Neuronal stem cell (in vitro differentiated cells): ENCODE measurements around the gene PRKAR2A.

Source experiments
- DNase-seq: peaks from one replicate; pipeline ENCODE4 v3.0.0-alpha.2; 2013; ENCODE audit warnings: low spot score
- H2AFZ ChIP-seq: one replicate; pipeline ENCODE4 v1.6.1; 2013; ENCODE audit warnings: mild to moderate bottlenecking, low read length, inconsistent platforms
- H2AK5ac ChIP-seq: 2 replicates; pipeline ENCODE4 v1.6.1; 2013; ENCODE audit warnings: low read depth, mild to moderate bottlenecking, inconsistent platforms, low read length, moderate library complexity, mixed read lengths
- H2BK120ac ChIP-seq: 2 replicates; pipeline ENCODE4 v1.6.1; 2013; ENCODE audit warnings: low read depth, mild to moderate bottlenecking, inconsistent platforms, low read length, moderate library complexity, mixed read lengths
- H2BK12ac ChIP-seq: one replicate; pipeline ENCODE4 v1.6.1; 2013; ENCODE audit warnings: low read length, inconsistent platforms
- H2BK15ac ChIP-seq: 2 replicates; pipeline ENCODE4 v1.6.1; 2013; ENCODE audit warnings: mild to moderate bottlenecking, low read length, inconsistent platforms, mixed read lengths
- H2BK5ac ChIP-seq: one replicate; pipeline ENCODE4 v1.6.1; 2013; ENCODE audit warnings: inconsistent platforms, mild to moderate bottlenecking, low read length, moderate library complexity
- H3K14ac ChIP-seq: one replicate; pipeline ENCODE4 v1.6.1; 2013; ENCODE audit warnings: low read length, inconsistent platforms
- H3K18ac ChIP-seq: 2 replicates; pipeline ENCODE4 v1.6.1; 2013; ENCODE audit warnings: low read length, inconsistent platforms
- H3K23ac ChIP-seq: 2 replicates; pipeline ENCODE4 v1.6.1; 2013; ENCODE audit warnings: low read depth, mild to moderate bottlenecking, mixed read lengths, low read length, inconsistent platforms; ENCODE audit not compliant: poor library complexity
- H3K27ac ChIP-seq: replicated peaks from 3 replicates; pipeline ENCODE4 v1.5.1; 2013; ENCODE audit warnings: low read length, inconsistent platforms
- H3K27me3 ChIP-seq, 3 experiments: 2 replicates each; pipeline ENCODE4 v1.6.1; 2013; ENCODE audit warnings: low read length in 3 of 3, mild to moderate bottlenecking in 2 of 3, inconsistent platforms in 1 of 3, low read depth in 1 of 3, mixed read lengths in 1 of 3, moderate library complexity in 1 of 3; ENCODE audit not compliant: control insufficient read depth in 3 of 3, insufficient read depth in 3 of 3
- H3K36me3 ChIP-seq, 2 donors: replicated peaks in 1 of 2; 2 replicates each; pipeline ENCODE4 v1.6.1; 2013; ENCODE audit warnings: low read length in 2 of 2; ENCODE audit not compliant: control insufficient read depth in 2 of 2, insufficient read depth in 2 of 2
- H3K4ac ChIP-seq: 2 replicates; pipeline ENCODE4 v1.6.1; 2013; ENCODE audit warnings: inconsistent platforms, mild to moderate bottlenecking, low read length, moderate library complexity
- H3K4me1 ChIP-seq, 2 donors: 1 replicate in 1 of 2; 2 replicates in 1 of 2; pipeline ENCODE4 v1.6.1; 2013; ENCODE audit warnings: low read length in 2 of 2, low read depth in 1 of 2; ENCODE audit not compliant: control insufficient read depth in 2 of 2, insufficient read depth in 1 of 2
- H3K4me2 ChIP-seq: one replicate; pipeline ENCODE4 v1.6.1; 2013; ENCODE audit warnings: mild to moderate bottlenecking, low read length, inconsistent platforms; ENCODE audit not compliant: insufficient read depth, poor library complexity, severe bottlenecking
- H3K4me3 ChIP-seq, 2 donors: 2 replicates each; pipeline ENCODE4 v1.5.1; 2013; ENCODE audit warnings: low read length in 2 of 2, mild to moderate bottlenecking in 2 of 2, inconsistent platforms in 1 of 2, moderate library complexity in 1 of 2
- H3K79me1 ChIP-seq: one replicate; pipeline ENCODE4 v1.6.1; 2013; ENCODE audit warnings: low read depth, mild to moderate bottlenecking, inconsistent platforms, low read length, moderate library complexity
- H3K9ac ChIP-seq: one replicate; pipeline ENCODE4 v1.6.1; 2013; ENCODE audit warnings: mild to moderate bottlenecking, low read depth, low read length, inconsistent platforms; ENCODE audit not compliant: poor library complexity
- H3K9me3 ChIP-seq, 2 donors: replicated peaks in 1 of 2; 2 replicates each; pipeline versions ENCODE3 to v1.6.1; 2013; ENCODE audit warnings: low read length in 2 of 2, mild to moderate bottlenecking in 2 of 2, inconsistent platforms in 1 of 2, low read depth in 1 of 2, mixed read lengths in 1 of 2, moderate library complexity in 1 of 2; ENCODE audit not compliant: control insufficient read depth in 2 of 2, insufficient read depth in 1 of 2
- H4K8ac ChIP-seq: one replicate; pipeline ENCODE4 v1.6.1; 2013; ENCODE audit warnings: low read depth, mild to moderate bottlenecking, inconsistent platforms, low read length, moderate library complexity
- H4K91ac ChIP-seq: one replicate; pipeline ENCODE4 v1.6.1; 2013; ENCODE audit warnings: low read length, low read depth, mild to moderate bottlenecking, inconsistent platforms; ENCODE audit not compliant: poor library complexity
- WGBS, 2 donors: extraction: QIAGEN DNeasy Blood & Tissue Kit; methylation state at CpG; one replicate each; pipeline ENCODE4 v1.1.7; 2013; ENCODE audit warnings: missing lambda C conversion rate in 2 of 2, mixed read lengths in 1 of 2; ENCODE audit not compliant: insufficient read length in 2 of 2, insufficient replicate concordance in 1 of 2; ENCODE audit errors: extremely low coverage in 2 of 2; 5-methylcytosine and 5-hydroxymethylcytosine counted together

The PRKAR2A gene

DNA sequence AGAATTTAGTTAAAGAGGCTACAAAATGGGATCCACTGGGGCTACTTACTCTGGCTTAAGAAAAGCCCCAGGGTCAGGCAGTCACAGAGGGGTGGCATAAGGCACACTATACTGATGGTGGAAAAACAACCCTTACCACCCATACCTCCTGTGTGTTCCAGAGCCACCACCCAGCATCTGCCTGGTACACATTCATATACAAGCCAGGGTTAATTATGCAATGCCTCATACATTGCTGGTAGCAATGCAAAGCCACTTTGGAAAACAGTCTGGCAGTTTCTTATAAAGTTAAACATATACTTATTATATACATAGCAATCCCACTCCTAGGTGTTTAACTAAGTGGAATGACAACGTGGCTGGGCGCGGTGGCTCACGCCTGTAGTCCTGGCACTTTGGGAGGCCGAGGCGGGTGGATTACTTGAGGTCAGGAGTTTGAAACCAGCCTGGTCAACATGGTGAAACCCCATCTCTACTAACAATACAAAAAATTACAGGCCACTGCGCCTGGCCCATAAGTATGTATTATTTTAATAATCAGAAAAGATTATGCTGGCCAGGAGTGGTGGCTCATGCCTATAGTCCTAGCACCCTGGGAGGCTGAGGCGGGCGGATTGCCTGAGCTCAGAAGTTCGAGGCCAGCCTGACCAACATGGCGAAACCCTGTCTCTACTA is 146.8 kb downstream of the PRKAR2A start:
- no peak overlapping the region for H3K4me2 ChIP-seq
- H3K4ac ChIP-seq, result no peak overlapping the region
- no peak overlapping the region for H4K8ac ChIP-seq
- H3K27ac ChIP-seq, result no peak overlapping the region
- H4K91ac ChIP-seq, result no peak overlapping the region
- peaks cover 14 to 82% of the 10 kb centered on the region in 2 donors for H3K36me3 ChIP-seq
- no peak overlapping the region for H3K23ac ChIP-seq
- DNase-seq, result no peak
- no peak overlapping the region for H3K14ac ChIP-seq
- no peaks in the 10 kb centered on the region for H3K79me1 ChIP-seq
- H2BK120ac ChIP-seq, result no peak overlapping the region
- H3K4me3 ChIP-seq, result no peak overlapping the region
- no CpG with 5 or more reads among the region's 11 CpGs for WGBS, 2 donors
- no peak overlapping the region for H2BK12ac ChIP-seq
- no peak overlapping the region for H2AFZ ChIP-seq
- no peak overlapping the region for H2BK5ac ChIP-seq
- H2BK15ac ChIP-seq, result no peak overlapping the region
- H3K9me3 ChIP-seq, result peaks cover 0 to 4% of the 10 kb centered on the region in 2 donors
- no peak overlapping the region for H3K9ac ChIP-seq
- no peak overlapping the region for H2AK5ac ChIP-seq
- peaks cover 0 to 1% of the 10 kb centered on the region in 2 donors for H3K4me1 ChIP-seq
- no peaks in the 10 kb centered on the region for H3K27me3 ChIP-seq
- no peak overlapping the region for H3K18ac ChIP-seq

- peaks cover 19 to 85% of the 10 kb centered on the region in 2 donors for H3K36me3 ChIP-seq
- H3K4me2 ChIP-seq, result no peak overlapping the region
- H3K4me1 ChIP-seq, result peaks cover 0 to 10% of the 10 kb centered on the region in 2 donors
- no peak overlapping the region for H4K91ac ChIP-seq
- H3K14ac ChIP-seq, result no peak overlapping the region
- H3K27ac ChIP-seq, result no peak overlapping the region
- no peak overlapping the region for H3K23ac ChIP-seq
- no peak overlapping the region for H2BK120ac ChIP-seq
- H3K27me3 ChIP-seq, result no peaks in the 10 kb centered on the region
- WGBS, 2 donors, result no CpG with 5 or more reads among the region's 8 CpGs
- no peak overlapping the region for H3K4ac ChIP-seq
- H3K9ac ChIP-seq, result no peak overlapping the region
- no peak overlapping the region for H4K8ac ChIP-seq
- H2BK12ac ChIP-seq, result no peak overlapping the region
- no peak overlapping the region for H2BK15ac ChIP-seq
- peaks cover 0 to 4% of the 10 kb centered on the region in 2 donors for H3K9me3 ChIP-seq
- H2BK5ac ChIP-seq, result no peak overlapping the region
- H3K4me3 ChIP-seq, result no peak overlapping the region
- H2AK5ac ChIP-seq, result no peak overlapping the region
- no peak overlapping the region for H3K18ac ChIP-seq
- peaks cover under 1% of the 10 kb centered on the region for H3K79me1 ChIP-seq
- DNase-seq, result no peak
- no peak overlapping the region for H2AFZ ChIP-seq
Measured at GRCh38 chr3:48698891-48699290, 148.8 kb downstream of the PRKAR2A start.

DNA sequence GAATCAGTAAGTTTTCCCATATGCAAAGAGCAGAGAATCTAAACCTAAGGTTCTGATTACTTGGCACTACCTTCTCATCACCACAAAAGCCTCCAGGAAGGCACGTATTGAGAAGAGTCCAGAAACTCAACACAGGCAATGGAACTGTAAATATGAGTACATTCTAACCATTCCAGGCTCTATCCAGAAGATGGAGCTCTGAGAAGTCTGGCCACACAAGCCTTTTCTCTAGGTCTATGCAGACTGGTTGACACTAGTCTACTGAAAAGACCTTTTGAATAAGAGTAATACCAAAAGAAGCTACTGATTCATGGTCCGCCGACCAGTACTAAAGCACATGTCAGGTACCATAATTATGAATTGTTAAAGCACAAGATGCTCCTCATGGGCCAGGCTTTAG is 149.7 kb downstream of the PRKAR2A start:
- H3K36me3 ChIP-seq, result peaks cover 27 to 91% of the 10 kb centered on the region in 2 donors
- no CpG with 5 or more reads among the region's 3 CpGs for WGBS, 2 donors

GRCh38 chr3:48696601-48697000 is 151.1 kb downstream of the PRKAR2A start:
- H3K4me2 ChIP-seq, result no peak overlapping the region
- H2BK15ac ChIP-seq, result no peak overlapping the region
- H2BK5ac ChIP-seq, result no peak overlapping the region
- no peaks in the 10 kb centered on the region for H3K27me3 ChIP-seq
- H3K9me3 ChIP-seq, result peaks cover 0 to 4% of the 10 kb centered on the region in 2 donors
- peak overlapping the region; percentile 8 for H3K27ac ChIP-seq
- H3K9ac ChIP-seq, result no peak overlapping the region
- no peak overlapping the region for H2BK120ac ChIP-seq
- H2BK12ac ChIP-seq, result no peak overlapping the region
- H4K8ac ChIP-seq, result no peak overlapping the region
- no peak overlapping the region for H3K23ac ChIP-seq
- no peak overlapping the region for H3K4me3 ChIP-seq
- no peak overlapping the region for H3K14ac ChIP-seq
- H3K4me1 ChIP-seq, result peaks cover 0 to 11% of the 10 kb centered on the region in 2 donors
- no peak overlapping the region for H3K4ac ChIP-seq
- peaks cover 32 to 91% of the 10 kb centered on the region in 2 donors for H3K36me3 ChIP-seq
- H3K79me1 ChIP-seq, result peaks cover 5% of the 10 kb centered on the region
- H3K18ac ChIP-seq, result no peak overlapping the region
- DNase-seq, result no peak
- H4K91ac ChIP-seq, result no peak overlapping the region
- H2AK5ac ChIP-seq, result no peak overlapping the region
- H2AFZ ChIP-seq, result no peak overlapping the region

More for the DNA sequence above, 149.7 kb downstream of the PRKAR2A start:
- H2BK12ac ChIP-seq, result no peak overlapping the region
- H2AFZ ChIP-seq, result no peak overlapping the region
- no peak overlapping the region for H4K91ac ChIP-seq
- no peak for DNase-seq
- no peak overlapping the region for H4K8ac ChIP-seq
- no peak overlapping the region for H3K18ac ChIP-seq
- H2BK5ac ChIP-seq, result no peak overlapping the region
- peaks cover 2% of the 10 kb centered on the region for H3K79me1 ChIP-seq
- no peak overlapping the region for H2AK5ac ChIP-seq
- peaks cover 0 to 4% of the 10 kb centered on the region in 2 donors for H3K9me3 ChIP-seq
- H3K14ac ChIP-seq, result no peak overlapping the region
- H3K9ac ChIP-seq, result no peak overlapping the region
- H3K4ac ChIP-seq, result no peak overlapping the region
- H3K4me1 ChIP-seq, result peaks cover 0 to 11% of the 10 kb centered on the region in 2 donors
- no peak overlapping the region for H3K27ac ChIP-seq
- no peak overlapping the region for H2BK15ac ChIP-seq
- H2BK120ac ChIP-seq, result no peak overlapping the region
- H3K4me3 ChIP-seq, result no peak overlapping the region
- no peaks in the 10 kb centered on the region for H3K27me3 ChIP-seq
- no peak overlapping the region for H3K4me2 ChIP-seq
- H3K23ac ChIP-seq, result no peak overlapping the region
